RKO (cell line): ENCODE measurements around the gene IFNA21.
A peak's percentile ranks its signal among the peaks of the same experiment; 100 is the strongest.
"Not testable (repeated sequence)": the region's sequence is repeated elsewhere in the genome, so short reads cannot be mapped to it uniquely, and the experiment has no call there.

Source experiments
- DNase-seq: peaks from one replicate; pipeline ENCODE4 v3.0.0-alpha.2; 2016; ENCODE audit warnings: low spot score

IFNA21 gene

GRCh38 chr9:21166560-21166959 lies at the start of gene IFNA21:
TSS of gene IFNA21 (minus strand) at chr9:21166660. CDS start at chr9:21166612, 48 bp downstream.
- not testable (repeated sequence) for DNase-seq

GRCh38 chr9:21213411-21214326 lies 47.2 kb upstream of the IFNA21 start:
- peak; percentile 2 for DNase-seq

- DNase-seq = not testable (repeated sequence)
Measured at GRCh38 chr9:21212160-21212559, 45.7 kb upstream of the IFNA21 start.

GRCh38 chr9:21210782-21211181 lies 44.3 kb upstream of the IFNA21 start:
- not testable (repeated sequence) for DNase-seq

- DNase-seq = no peak
Measured at GRCh38 chr9:21210311-21210710, 43.9 kb upstream of the IFNA21 start.

GRCh38 chr9:21207043-21207442 lies 40.6 kb upstream of the IFNA21 start, which contains the start of gene IFNA10:
TSS of gene IFNA10 (minus strand) at chr9:21207143. CDS start at chr9:21207097, 46 bp downstream.
- DNase-seq = not testable (repeated sequence)

- DNase-seq = no peak
Measured at GRCh38 chr9:21205204-21205603, 38.7 kb upstream of the IFNA21 start.

- not testable (repeated sequence) for DNase-seq
Measured at GRCh38 chr9:21202105-21202504, 35.6 kb upstream of the IFNA21 start, which contains the start of gene IFNA7. TSS of gene IFNA7 (minus strand) at chr9:21202205. CDS start at chr9:21202165, 40 bp downstream.

- peak; percentile 48 for DNase-seq
Measured at GRCh38 chr9:21194867-21195776, 28.7 kb upstream of the IFNA21 start.

GRCh38 chr9:21187487-21187886 lies 21.0 kb upstream of the IFNA21 start, which contains the start of gene IFNA4:
TSS of gene IFNA4 (minus strand) at chr9:21187587. CDS start at chr9:21187531, 56 bp downstream.
- not testable (repeated sequence) for DNase-seq

- peak; percentile 24 for DNase-seq
Measured at GRCh38 chr9:21182810-21183736, 16.6 kb upstream of the IFNA21 start.

- DNase-seq = peak; percentile 59
Measured at GRCh38 chr9:21174671-21175070, 8.2 kb upstream of the IFNA21 start.

- DNase-seq = no peak
Measured at GRCh38 chr9:21172156-21172555, 5.7 kb upstream of the IFNA21 start.

- no peak for DNase-seq
Measured at GRCh38 chr9:21171351-21171750, 4.9 kb upstream of the IFNA21 start.

- DNase-seq = no peak
Measured at GRCh38 chr9:21165516-21165915, 944 bp downstream of the IFNA21 start.

- no peak for DNase-seq
Measured at GRCh38 chr9:21160178-21160577, 6.3 kb downstream of the IFNA21 start.

- DNase-seq = peak; percentile 28
Measured at GRCh38 chr9:21155501-21155900, 11.0 kb downstream of the IFNA21 start.

GRCh38 chr9:21154018-21154608 lies 12.3 kb downstream of the IFNA21 start:
- peak; percentile 67 for DNase-seq

GRCh38 chr9:21153336-21154017 lies 13.0 kb downstream of the IFNA21 start:
- DNase-seq = peak; percentile 56

GRCh38 chr9:21144603-21145002 lies 21.9 kb downstream of the IFNA21 start:
- no peak for DNase-seq
